Measurements from ENCODE around the gene RYR2. TPM values are rescaled to one million over a fixed set of nuclear protein-coding genes. Genes with fewer than 3 reads are reported as not detected.

The RYR2 gene
- total RNA-seq, 1 experiment from 2014 or later, result 1.0 TPM

DNA sequence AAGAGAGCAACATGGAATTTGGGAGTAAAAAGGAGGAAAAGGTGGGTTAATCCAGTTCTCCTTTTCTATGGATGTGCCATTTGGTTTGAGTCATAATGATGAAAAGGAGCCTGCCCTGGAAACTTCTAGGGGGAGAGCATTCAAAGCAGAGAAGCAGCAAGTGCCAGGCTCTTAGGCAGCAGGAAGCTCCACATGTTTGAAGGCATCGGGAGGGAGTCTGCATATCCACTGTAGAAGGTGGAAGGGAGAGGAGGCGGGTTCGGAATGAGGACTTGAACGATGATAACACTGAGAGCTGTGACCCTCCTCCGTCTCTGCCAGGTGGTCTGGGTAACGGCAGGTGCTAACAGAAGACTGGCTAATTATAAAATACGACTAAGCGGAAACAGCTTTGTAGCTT lies 128.2 kb downstream of the RYR2 start:
- in situ Hi-C loops (cut with HindIII; ENCODE audit: low pct_unique_long_range_greater_than_20kb, low sequenced_read_pairs), result no loop called here
- DNase-seq (ENCODE audit: low read depth), result no peak

DNA sequence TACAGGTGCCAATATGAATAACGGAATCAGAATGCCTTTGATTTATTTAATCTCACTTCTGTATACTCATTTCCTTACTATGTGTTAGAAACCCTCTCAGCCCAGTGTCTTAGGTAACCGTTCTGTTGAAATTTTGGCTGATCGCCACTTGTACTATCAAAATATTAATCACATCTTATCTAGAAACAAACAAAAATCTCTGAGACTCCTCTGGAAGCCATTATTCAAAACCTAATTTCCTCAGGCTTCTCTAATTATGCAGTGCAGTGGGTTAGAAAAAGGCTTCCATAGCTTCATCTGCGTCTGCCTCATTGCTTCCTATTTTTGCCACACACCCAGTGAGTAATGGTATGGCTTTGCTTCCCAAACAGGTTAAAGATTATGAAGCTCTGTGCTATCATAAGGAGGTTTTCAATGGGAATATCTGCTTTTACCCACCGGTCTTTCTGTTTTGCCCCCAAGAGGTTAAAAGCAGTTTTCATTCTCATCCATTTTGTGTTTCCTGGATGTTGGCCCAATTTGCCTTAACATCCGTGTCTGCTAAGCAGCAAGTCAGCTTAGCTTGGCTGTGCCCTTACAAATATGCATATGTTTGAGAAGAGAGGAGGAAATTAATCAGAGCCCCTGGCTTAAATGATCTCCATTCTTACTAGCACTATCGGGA lies 129.6 kb downstream of the RYR2 start:
- no peak for DNase-seq (ENCODE audit: low read depth)
- in situ Hi-C loops (cut with HindIII; ENCODE audit: low pct_unique_long_range_greater_than_20kb, low sequenced_read_pairs), result no loop called here

DNA sequence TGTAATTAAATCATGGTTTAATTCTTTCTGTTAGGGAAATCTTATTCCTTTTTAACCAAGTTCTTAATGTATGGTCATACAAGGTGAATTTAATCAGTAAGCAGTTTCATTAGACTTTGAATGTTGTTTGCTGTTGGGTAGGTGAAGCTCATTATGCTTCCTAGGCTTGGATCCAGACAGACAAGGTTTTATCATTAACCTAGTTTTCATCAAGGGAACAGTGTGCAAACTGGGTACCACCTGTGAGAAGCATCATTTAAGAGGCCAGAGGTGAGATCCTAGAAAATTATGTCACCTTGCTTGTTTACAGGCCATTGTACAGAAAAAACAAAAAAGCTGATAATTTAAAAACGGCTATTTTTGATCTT lies 130.1 kb downstream of the RYR2 start:
- in situ Hi-C loops (cut with HindIII; ENCODE audit: low pct_unique_long_range_greater_than_20kb, low sequenced_read_pairs), result no loop called here
- DNase-seq (ENCODE audit: low read depth), result no peak

DNA sequence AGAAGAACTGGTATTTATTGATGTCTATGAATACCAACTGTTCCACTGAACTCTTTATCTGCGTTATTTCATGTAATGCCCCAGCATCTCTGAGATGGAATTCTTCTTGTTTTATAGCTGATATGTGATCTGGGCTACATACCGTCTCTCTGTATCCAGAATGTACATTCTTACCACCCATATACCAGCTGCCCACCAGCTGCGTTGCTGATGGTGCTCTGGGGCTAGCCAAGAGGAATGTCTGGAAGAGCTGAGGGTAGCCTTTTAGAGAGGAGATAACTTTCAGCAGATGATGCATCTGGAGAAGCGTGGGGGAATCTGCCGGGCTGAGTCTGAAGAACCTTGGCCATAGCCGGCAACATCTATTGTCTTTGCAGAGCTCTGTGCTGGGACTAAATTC lies 137.5 kb downstream of the RYR2 start:
- no peak for DNase-seq (ENCODE audit: low read depth)
- in situ Hi-C loops (cut with HindIII; ENCODE audit: low pct_unique_long_range_greater_than_20kb, low sequenced_read_pairs), result no loop called here

DNA sequence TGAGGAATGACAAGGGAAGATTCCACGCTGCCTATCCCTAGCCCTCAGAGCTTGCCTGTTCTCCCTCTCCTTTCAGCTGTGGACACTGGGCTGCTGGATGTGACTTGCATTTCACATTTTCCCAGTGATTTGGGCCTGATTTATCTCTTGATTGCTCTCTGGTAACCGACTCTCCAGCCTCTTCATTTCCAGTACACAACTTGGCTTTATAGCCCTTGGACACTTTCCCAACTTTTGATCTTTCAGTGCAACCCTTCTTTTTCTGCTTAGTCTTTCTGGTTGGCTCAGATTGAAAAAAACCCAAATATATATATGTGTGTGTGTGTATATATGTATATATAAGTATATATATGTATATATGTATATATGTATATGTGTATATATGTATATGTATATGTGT lies 138.3 kb downstream of the RYR2 start:
- in situ Hi-C loops (cut with HindIII; ENCODE audit: low pct_unique_long_range_greater_than_20kb, low sequenced_read_pairs), result no loop called here
- DNase-seq (ENCODE audit: low read depth), result no peak

DNA sequence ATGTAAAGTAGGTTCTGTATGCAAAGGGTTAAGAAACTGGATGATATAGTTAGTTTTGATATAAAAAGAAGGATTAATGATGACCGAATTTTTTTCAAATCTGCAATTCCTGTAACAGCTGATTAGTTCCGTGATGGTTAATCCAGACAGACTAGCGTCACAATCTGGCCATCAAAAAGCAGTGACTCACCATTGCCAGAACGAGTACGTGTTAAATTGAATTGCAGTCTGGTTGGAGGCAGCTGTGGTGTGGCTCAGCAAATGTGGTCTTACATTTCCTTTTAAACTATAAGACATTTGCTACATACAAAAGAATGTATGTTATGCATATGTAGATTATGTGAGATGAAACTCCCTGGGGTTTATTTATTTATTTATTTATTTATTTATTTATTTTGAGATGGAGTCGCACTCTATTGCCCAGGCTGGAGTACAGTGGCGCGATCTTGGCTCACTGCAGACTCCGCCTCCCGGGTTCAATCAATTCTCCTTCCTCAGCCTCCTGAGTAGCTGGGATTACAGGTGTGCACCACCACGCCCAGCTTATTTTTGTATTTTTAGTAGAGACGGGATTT lies 139.8 kb downstream of the RYR2 start:
- DNase-seq (ENCODE audit: low read depth), result no peak
- in situ Hi-C loops (cut with HindIII; ENCODE audit: low pct_unique_long_range_greater_than_20kb, low sequenced_read_pairs), result no loop called here

DNA sequence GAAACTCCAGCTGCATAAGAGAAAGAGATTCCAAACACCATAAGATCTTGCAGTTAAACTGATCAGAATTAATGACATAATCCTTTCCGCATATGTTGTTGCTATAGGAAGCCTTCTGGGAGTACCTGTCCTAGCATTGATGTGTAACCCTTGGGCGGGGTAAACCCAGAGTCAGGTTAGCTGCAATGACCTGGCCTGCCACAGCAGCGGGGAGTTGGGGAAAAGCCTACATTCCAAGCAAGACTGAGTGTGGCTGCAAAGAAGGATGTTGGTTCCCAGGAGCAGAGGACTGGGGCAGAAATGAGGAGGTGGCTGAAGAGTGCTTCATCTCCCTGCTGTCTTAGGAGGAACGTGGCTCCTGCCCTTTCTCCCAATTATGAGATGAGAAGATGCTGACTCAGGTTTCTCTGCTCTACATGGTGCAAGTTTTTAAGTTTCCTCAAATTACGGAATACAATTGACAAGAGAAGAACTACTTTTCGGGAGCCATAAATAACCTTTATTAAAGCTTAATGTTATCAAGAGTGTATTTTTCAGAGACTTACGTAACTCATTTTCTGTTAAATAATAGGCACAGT lies 142.1 kb downstream of the RYR2 start:
- in situ Hi-C loops (cut with HindIII; ENCODE audit: low pct_unique_long_range_greater_than_20kb, low sequenced_read_pairs), result no loop called here
- no peak for DNase-seq (ENCODE audit: low read depth)

DNA sequence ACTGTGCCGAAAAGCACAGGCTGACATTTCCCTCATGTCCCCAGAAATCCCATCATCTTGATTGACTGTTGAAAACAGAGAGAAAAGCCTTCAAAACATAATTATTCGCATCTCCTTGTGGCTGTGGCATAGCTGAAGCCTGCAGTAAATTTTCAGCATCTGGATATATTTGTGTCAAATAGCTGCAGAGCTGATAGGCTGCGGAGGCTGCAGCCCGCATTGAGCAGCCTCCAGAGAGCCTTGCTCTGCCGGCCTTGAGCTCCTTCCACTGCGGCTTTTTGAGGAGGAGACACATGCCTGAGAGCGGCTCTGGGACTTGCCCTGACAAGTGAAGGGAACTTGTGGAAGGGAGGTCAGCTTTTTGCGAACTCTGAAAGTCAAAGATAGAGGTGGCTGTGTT lies 144.7 kb downstream of the RYR2 start:
- in situ Hi-C loops (cut with HindIII; ENCODE audit: low pct_unique_long_range_greater_than_20kb, low sequenced_read_pairs), result no loop called here
- DNase-seq (ENCODE audit: low read depth), result no peak

DNA sequence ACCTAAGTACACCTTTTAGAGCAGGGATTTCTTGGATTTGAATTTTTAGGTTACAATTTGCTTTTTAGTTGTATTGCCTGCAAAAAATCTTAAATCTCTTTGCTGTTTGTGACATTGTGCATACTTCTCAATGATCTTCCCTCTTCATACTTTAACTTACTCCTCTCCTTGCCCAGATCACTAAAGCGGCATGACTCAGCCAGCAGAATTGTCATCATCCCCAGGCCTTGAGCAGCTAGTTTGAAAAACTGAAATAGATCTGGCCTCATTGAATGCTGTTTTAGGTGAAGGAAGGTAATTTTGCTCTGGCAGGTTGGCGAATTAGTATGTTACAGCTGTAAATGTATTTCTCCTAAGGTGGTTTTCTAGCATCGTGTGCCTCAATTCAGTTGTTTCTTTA lies 145.9 kb downstream of the RYR2 start:
- in situ Hi-C loops (cut with HindIII; ENCODE audit: low pct_unique_long_range_greater_than_20kb, low sequenced_read_pairs), result no loop called here
- no peak for DNase-seq (ENCODE audit: low read depth)

DNA sequence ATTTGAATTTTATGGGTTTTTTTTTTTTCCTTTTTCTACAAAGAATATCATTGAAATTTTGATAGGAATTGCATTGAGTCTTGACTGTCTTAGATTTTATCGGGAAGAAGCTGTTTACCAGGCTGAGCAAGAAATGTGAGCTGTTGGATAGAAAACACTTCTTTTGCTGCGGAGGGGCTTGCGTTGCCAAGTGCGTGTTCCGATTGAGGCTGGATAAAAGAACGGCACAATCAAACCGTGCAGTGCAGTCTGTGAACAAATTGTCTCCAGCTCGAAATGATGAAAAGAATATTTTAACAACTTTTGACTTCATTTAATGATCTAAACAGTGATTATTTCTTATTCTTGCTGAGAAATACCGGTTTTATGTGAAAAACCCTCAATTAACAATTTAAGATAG lies 149.4 kb downstream of the RYR2 start:
- no peak for DNase-seq (ENCODE audit: low read depth)
- in situ Hi-C loops (cut with HindIII; ENCODE audit: low pct_unique_long_range_greater_than_20kb, low sequenced_read_pairs), result no loop called here

DNA sequence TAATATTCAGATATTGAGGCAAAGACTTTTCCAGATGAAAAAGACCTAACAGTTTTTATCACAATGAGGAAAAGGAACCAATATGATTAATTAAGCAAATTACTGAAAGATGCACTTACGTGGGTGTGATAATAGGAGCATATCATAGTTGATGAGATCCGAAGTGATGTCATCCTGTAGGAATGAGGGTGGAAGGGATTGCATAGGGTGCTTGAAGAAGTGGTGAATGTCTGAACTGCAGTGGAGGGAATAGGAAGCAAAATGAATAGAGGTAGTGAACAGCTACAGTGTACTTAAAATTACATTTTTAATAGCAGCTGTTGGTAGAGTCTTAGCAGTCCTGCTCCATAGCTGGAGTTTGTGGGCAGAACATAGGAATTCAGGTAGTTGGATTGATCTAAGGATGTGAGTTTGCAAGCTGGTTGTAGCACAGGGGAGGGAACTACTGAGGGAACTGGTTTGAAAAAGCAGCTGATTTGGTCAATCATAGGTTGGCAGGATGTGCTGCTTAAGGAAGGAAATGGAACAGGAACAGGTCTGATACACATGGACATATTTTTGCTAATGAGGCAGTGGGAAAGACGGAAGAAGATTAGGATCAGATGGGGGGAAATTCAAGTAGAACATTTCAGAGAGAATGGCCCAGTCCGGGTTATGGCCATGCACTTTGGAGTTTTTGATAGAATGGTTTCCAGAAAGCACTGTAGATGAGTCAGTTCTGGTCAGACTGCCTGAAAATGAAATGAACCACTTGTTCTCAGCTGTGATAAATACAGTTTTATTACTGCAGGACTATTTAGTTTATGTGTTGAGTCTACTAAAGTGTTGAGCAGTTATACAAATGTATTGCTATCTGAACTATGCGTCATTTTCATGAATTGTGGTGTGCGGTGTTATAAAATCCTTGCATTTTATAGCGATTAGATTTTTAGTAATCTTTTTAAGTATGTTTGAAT lies 155.8 kb downstream of the RYR2 start:
- DNase-seq (ENCODE audit: low read depth), result no peak
- in situ Hi-C loops (cut with HindIII; ENCODE audit: low pct_unique_long_range_greater_than_20kb, low sequenced_read_pairs), result no loop called here

DNA sequence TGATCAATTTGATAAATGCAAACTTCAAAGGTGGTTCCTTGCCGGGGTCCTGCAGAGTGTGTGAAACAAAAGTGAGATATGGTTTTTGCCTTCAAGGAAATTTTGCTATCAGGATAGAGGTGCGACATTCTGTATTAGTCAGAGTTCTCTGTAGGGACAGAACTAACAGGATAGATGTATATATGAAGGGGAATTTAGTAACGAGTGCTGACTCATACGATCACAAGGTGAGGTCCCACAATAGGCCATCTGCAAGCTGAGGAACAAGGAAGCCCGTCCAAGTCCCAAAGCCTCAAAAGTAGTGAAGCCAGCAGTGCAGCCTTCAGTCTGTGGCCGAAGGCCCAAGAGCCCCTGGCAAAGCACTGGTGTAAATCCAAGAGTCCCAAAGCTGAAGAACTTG lies 157.0 kb downstream of the RYR2 start:
- DNase-seq (ENCODE audit: low read depth), result no peak
- in situ Hi-C loops (cut with HindIII; ENCODE audit: low pct_unique_long_range_greater_than_20kb, low sequenced_read_pairs), result no loop called here

DNA sequence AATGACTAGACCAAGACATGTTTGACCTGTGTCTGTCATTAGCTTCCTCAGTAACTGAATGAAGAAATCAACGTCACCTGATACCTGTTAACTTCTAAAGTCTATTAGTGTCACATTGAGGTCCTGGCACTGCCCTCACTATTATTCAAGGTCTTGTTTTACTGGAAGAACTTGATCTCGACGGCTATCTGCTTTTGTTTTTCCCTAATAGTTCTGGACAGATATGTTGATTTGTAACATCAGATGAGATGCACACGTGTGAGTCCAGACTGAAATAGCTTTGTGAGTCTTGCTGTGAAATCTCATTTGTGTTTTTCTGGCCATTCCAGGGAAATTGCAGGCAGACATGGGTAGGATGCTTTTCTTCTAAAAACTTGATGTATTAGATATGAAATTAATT lies 159.2 kb downstream of the RYR2 start:
- in situ Hi-C loops (cut with HindIII; ENCODE audit: low pct_unique_long_range_greater_than_20kb, low sequenced_read_pairs), result no loop called here
- DNase-seq (ENCODE audit: low read depth), result no peak

DNA sequence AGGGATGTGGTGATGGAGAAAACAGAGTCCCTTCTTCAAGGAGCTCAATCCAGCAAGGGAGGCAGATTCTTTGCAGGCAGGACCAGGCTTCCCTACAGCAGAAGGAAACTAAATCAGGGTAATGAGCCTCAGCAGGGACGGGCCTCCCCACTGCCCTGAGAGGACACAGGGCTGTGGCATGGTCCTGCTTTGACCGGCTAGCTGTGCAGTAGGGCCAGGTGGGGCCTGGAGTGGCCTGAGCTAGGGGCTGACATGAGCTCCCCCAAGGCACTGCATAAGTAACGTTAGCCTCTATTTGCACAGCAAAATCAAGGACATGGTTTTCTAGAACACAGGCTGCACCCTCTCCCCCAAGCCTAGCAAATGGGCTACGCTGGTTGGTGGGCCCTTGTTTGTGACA lies 162.9 kb downstream of the RYR2 start:
- DNase-seq (ENCODE audit: low read depth), result no peak
- in situ Hi-C loops (cut with HindIII; ENCODE audit: low pct_unique_long_range_greater_than_20kb, low sequenced_read_pairs), result no loop called here

DNA sequence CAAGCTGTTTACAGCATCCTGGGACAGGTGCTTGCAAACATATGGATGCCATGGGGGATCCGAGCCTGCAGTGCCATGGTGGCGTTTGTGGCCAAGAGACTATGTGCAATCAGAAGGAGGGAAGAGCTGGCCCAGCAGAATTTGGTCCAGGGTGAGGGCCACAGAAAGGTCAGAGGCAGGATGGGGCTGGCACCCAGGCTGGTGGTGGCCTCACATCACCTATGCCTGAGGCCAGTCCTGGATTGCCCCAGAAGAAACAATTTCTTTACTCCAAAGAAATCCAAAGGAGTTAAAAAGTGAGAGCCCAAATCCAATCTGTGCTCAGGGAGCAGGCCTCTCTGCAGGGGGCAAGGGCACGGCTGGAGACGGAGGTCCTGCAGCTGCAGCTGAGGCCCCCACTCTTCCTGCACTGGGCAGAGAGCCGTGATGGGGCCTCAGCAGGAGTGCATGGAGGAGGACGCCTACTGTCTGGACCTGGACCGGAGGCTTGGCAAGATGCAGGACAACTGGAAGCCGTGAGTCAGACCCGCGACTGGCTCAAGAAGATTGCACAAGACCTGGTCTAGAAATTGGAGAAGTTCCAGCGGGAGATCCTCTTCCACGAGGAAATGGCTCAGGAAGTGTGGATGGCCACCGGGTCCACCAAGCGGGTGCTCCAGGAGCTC lies 163.5 kb downstream of the RYR2 start:
- DNase-seq (ENCODE audit: low read depth), result no peak
- in situ Hi-C loops (cut with HindIII; ENCODE audit: low pct_unique_long_range_greater_than_20kb, low sequenced_read_pairs), result no loop called here

DNA sequence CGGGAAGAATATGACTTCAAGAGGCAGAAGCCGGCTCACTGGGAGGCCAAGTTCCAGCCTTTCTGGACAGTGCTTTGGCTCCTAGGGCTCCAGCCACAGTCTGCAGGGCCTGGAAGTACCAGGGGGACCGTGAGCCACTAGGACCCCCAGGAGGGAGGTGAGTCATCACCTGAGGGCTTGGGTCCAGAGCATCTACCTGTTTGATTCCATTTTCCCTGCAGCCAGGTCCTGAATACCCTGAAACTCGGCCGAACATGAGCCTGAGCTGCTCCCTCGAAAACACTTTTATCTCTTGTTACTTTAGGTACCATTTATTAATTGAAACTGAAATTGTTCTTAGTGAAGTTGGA lies 164.1 kb downstream of the RYR2 start:
- DNase-seq (ENCODE audit: low read depth), result no peak
- in situ Hi-C loops (cut with HindIII; ENCODE audit: low pct_unique_long_range_greater_than_20kb, low sequenced_read_pairs), result no loop called here

DNA sequence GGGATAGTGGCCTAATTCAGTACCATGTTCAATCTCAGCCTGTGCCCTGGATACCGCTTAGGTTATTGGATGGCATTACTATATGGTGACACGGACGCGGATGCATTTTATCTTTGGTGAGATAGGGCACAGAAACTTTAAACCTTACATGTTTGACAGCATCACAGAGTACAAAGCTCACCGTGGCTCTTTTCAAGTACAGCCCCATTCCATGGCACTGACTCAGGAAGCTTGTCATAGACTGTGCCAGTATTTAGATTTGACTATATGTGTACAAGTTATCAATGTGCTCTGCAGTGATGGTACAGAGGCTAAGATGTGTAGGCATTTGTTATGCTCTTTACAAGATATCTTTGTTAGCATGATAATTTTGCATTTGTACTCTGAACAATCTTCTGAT lies 169.0 kb downstream of the RYR2 start:
- in situ Hi-C loops (cut with HindIII; ENCODE audit: low pct_unique_long_range_greater_than_20kb, low sequenced_read_pairs), result no loop called here
- no peak for DNase-seq (ENCODE audit: low read depth)

DNA sequence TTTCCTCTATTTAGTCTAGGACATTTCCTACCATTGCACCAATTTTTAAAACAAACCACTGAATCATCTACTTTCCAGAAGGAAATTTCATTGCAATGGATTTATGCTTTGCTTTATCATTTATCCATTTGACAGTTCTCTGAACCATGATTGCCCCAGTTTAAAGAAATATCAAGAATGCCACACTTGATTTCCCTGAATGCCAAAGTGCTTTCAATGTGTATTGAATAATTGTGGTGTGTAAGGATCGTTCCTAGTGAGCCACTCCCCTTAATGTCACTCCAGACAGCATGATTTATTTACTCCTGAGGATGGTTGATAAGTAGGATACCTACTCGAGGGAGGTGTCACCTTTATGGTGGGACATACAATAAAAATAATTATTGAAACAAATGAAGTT lies 169.6 kb downstream of the RYR2 start:
- DNase-seq (ENCODE audit: low read depth), result no peak
- in situ Hi-C loops (cut with HindIII; ENCODE audit: low pct_unique_long_range_greater_than_20kb, low sequenced_read_pairs), result no loop called here
